HUES6 (cell line): Measurements from ENCODE around the gene CNBD2.
"Not testable (repeated sequence)": the region's sequence is repeated elsewhere in the genome, so short reads cannot be mapped to it uniquely, and the experiment has no call there.

Experiments used
- H3K27ac ChIP-seq: 2 replicates; pipeline ENCODE4 v1.7.0; 2013; ENCODE audit warnings: low read depth, mild to moderate bottlenecking, low read length, inconsistent platforms
- H3K27me3 ChIP-seq: 2 replicates; pipeline ENCODE4 v1.6.1; 2013; ENCODE audit warnings: low read length; ENCODE audit not compliant: control insufficient read depth, insufficient read depth
- H3K36me3 ChIP-seq: 2 replicates; pipeline ENCODE4 v1.6.1; 2013; ENCODE audit warnings: low read length; ENCODE audit not compliant: control insufficient read depth, insufficient read depth
- H3K4me1 ChIP-seq: 2 replicates; pipeline ENCODE4 v1.6.1; 2013; ENCODE audit warnings: low read length; ENCODE audit not compliant: control insufficient read depth, insufficient read depth
- H3K4me3 ChIP-seq: 2 replicates; pipeline ENCODE4 v1.5.1; 2013; ENCODE audit warnings: low read depth, low read length
- H3K9ac ChIP-seq: one replicate; pipeline ENCODE4 v1.6.1; 2013; ENCODE audit warnings: mild to moderate bottlenecking, low read length
- H3K9me3 ChIP-seq: 2 replicates; pipeline ENCODE4 v1.6.1; 2013; ENCODE audit warnings: low read depth, low read length; ENCODE audit not compliant: control insufficient read depth, insufficient read depth

CNBD2 gene

DNA sequence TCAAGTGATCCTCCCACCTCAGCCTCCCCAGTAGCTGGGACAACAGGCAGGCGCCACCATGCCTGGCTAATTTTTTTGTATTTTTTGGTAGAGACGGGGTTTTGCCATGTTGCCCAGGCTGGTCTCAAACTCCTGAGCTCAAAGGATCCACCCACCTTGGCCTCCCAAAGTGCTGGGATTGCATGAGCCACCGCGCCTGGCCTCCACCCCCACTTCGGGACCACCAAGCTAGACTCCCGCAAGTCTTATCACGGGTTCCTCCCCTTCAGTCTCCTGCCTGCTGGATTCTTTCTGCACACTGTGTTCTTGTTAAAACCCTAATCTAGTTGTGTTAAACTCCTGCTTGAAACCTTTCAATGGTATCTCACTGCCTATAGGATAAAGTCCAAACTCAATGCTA, 57.7 kb downstream of the CNBD2 start:
- not testable (repeated sequence) for H3K9ac ChIP-seq, H3K4me1 ChIP-seq, H3K4me3 ChIP-seq, H3K9me3 ChIP-seq, H3K27ac ChIP-seq, H3K27me3 ChIP-seq, H3K36me3 ChIP-seq

DNA sequence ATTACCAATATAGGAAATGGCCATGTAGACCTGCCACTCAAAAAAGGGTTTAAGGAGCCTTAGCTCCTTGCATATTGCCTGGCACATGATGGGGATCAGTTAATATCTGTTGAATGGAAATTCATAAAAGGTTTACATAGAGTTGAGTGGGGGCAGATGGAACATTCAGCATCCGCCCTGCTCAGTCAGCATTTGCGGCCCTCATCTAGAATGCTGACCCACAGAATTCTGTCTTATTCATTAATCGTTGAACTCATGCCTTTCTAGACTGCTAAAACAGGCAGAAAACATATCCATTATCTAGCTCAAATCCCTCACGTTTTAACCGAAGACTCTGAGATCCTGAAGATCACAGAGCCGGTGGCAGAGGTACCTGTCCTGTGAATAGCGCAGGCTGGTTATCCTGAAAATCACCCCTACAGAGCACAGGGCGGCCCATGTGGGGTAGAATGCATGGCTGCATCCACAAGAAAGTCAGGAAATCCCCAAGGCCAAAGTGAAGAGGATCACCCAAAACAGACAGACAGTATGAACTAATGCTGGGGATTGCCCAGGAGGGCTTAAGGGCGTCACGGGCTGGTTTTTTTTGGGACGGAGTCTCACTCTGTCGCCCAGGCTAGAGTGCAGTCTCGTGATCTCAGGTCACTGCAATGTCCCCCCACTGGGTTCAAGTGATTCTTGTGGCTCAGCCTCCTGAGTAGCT, 59.9 kb downstream of the CNBD2 start:
- no peaks in the 10 kb centered on the region for H3K4me1 ChIP-seq
- no peaks in the 10 kb centered on the region for H3K36me3 ChIP-seq
- no peak overlapping the region for H3K27ac ChIP-seq
- H3K9ac ChIP-seq = no peak overlapping the region
- H3K4me3 ChIP-seq = no peak overlapping the region
- no peaks in the 10 kb centered on the region for H3K27me3 ChIP-seq
- H3K9me3 ChIP-seq = no peaks in the 10 kb centered on the region

DNA sequence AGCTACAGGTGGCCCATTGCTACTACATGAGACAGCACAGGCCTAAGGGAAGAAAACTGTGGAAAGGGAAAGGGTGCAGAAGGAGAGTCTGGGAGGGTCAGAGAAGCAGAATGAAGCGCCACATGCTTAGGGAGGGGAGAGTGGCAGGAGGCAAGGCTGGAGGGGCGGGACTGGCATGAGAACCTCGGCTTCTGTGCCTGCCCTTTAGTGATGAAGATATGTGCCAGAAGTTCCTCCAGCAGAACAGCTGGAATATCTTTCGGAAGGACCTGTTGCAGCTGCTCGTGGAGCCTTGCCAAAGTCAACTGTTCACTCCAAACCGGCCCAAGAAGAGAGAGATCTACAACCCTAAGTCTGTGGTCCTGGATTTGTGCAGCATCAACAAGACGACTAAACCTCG, 61.8 kb downstream of the CNBD2 start:
- Histone ChIP-seq H3K27ac (no peak overlapping the region), H3K27me3 (no peaks in the 10 kb centered on the region), H3K4me3 (no peak overlapping the region), H3K36me3 (no peaks in the 10 kb centered on the region), H3K9me3 (no peaks in the 10 kb centered on the region), H3K9ac (no peak overlapping the region), H3K4me1 (no peaks in the 10 kb centered on the region)

DNA sequence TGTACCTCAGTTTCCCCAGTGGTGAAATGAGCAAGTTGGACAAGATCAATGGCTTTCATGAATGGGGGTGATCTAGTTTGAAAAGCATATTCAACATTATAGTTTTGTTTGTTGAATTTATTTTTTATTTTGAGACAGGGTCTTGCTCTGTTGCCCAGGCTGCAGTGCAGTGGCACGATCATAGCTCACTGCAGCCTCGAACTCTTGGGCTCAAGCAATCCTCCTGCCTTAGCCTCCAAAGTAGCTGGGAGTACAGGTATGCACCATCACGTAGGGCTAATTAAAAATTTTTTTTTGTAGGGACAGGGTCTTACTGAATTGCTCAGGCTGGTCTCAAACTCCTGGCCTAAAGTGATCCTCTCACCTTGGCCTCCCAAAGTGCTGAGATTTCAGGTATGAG, 63.4 kb downstream of the CNBD2 start:
- H3K9ac ChIP-seq = no peak overlapping the region
- no peaks in the 10 kb centered on the region for H3K4me1 ChIP-seq
- H3K27ac ChIP-seq = no peak overlapping the region
- H3K27me3 ChIP-seq = no peaks in the 10 kb centered on the region
- no peaks in the 10 kb centered on the region for H3K9me3 ChIP-seq
- H3K36me3 ChIP-seq = no peaks in the 10 kb centered on the region
- no peak overlapping the region for H3K4me3 ChIP-seq

DNA sequence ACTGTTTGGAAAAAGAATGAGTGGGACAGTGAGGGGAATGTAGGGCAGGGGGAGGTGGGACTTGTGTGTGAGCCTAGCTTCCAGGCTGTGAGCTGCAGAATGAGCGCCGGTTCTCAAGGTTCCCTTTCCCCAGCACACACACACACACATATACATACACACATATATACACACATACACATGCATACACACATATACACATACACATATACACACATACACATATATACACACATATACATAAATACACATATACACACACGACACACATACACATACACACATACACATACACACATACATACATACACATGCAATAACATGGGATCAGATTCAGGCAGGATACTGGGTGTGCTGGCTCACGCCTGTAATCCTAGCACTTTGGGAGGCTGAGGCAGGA, 66.5 kb downstream of the CNBD2 start:
- H3K27me3 ChIP-seq = no peaks in the 10 kb centered on the region
- H3K4me3 ChIP-seq = no peak overlapping the region
- H3K9me3 ChIP-seq = no peaks in the 10 kb centered on the region
- H3K27ac ChIP-seq = no peak overlapping the region
- H3K36me3 ChIP-seq = no peaks in the 10 kb centered on the region
- H3K9ac ChIP-seq = no peak overlapping the region
- no peaks in the 10 kb centered on the region for H3K4me1 ChIP-seq

DNA sequence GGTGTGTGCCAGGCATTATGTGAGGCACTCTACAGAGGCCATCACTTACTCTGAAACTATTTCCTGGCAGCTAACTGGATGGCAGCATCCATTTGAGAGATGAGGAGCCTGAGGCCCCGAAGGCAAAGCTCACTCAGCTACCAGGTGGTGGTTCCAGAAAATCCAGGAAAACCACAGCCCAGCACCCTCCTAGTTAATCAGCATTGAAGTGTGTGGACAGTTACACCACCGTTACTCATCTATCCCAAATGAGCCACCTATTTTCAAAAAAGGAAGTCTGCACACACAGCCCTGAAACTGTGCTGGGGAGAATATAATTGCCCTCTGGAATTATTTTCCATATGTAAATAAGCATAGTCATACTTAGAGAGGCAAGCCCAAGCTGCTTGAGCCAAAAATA, 67.4 kb downstream of the CNBD2 start:
- H3K27ac ChIP-seq = no peak overlapping the region
- H3K4me3 ChIP-seq = no peak overlapping the region
- H3K9ac ChIP-seq = no peak overlapping the region
- H3K9me3 ChIP-seq = no peaks in the 10 kb centered on the region
- H3K4me1 ChIP-seq = no peaks in the 10 kb centered on the region
- H3K27me3 ChIP-seq = no peaks in the 10 kb centered on the region
- no peaks in the 10 kb centered on the region for H3K36me3 ChIP-seq

DNA sequence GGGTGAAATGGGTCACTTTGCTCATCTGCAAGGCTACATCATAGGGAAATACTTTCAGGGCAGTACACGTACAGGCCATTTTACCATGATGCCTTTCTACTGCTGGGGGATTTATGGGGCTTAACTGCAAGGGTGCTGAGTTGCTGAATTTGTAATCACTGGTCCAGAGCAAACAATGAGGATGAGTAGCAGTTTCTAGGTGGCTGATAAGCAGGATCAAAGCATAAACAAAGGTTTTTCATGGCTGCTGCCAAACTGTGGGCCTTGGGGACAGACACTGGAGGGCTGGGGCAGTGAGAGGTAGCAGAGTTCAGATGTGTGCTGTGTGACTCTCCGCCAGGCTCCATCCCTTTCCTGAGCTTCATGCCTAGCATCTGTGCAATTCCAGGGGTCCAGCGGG, 68.3 kb downstream of the CNBD2 start:
- Histone ChIP-seq H3K36me3 (no peaks in the 10 kb centered on the region), H3K27ac (no peak overlapping the region), H3K27me3 (no peaks in the 10 kb centered on the region), H3K9ac (no peak overlapping the region), H3K4me1 (no peaks in the 10 kb centered on the region), H3K9me3 (no peaks in the 10 kb centered on the region), H3K4me3 (no peak overlapping the region)

DNA sequence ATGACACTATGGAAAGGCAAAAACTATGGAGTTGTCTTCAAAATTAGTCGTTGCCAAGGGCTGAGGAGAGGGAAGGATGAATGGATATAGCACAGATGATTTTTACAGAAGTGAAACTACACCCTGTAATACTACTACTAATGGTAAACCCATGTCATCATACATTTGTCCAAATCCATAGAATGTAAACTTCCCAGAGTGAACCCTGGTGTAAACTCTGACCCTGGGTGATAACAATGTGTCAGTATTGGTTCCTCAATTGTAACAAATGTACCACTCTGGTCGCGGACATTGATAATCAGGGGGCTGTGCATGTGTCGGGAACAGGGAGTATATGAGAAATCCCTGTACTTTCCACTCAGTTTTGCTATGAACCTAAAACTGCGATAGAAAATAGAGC, 72.2 kb downstream of the CNBD2 start:
- Histone ChIP-seq H3K36me3 (no peaks in the 10 kb centered on the region), H3K27ac (no peak overlapping the region), H3K27me3 (no peaks in the 10 kb centered on the region), H3K4me3 (no peak overlapping the region), H3K9me3 (no peaks in the 10 kb centered on the region), H3K4me1 (no peaks in the 10 kb centered on the region), H3K9ac (no peak overlapping the region)

DNA sequence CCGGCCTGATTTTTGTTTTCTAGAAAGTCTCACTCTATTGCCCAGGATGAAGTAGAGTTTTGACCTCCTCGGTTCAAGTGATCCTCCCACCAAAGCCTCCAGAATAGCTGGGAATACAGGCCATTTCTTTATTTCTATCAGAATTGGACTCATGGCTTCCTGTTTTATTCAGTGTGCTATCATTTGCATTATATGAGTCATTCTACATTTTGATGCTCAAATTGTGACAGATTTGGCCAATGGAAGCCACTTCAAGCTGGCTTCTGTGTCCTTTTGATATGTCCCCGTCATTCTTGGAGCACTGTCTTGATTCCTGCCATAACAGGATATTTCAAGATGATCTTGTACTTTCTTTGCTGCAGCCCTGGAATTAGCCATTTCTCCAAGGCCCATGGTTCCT, 75.1 kb downstream of the CNBD2 start:
- H3K9me3 ChIP-seq = no peaks in the 10 kb centered on the region
- no peak overlapping the region for H3K9ac ChIP-seq
- peaks cover 5% of the 10 kb centered on the region; the same call in 1 of the 2 replicates for H3K36me3 ChIP-seq
- H3K27ac ChIP-seq = no peak overlapping the region
- no peaks in the 10 kb centered on the region for H3K27me3 ChIP-seq
- no peak overlapping the region for H3K4me3 ChIP-seq
- no peaks in the 10 kb centered on the region for H3K4me1 ChIP-seq

DNA sequence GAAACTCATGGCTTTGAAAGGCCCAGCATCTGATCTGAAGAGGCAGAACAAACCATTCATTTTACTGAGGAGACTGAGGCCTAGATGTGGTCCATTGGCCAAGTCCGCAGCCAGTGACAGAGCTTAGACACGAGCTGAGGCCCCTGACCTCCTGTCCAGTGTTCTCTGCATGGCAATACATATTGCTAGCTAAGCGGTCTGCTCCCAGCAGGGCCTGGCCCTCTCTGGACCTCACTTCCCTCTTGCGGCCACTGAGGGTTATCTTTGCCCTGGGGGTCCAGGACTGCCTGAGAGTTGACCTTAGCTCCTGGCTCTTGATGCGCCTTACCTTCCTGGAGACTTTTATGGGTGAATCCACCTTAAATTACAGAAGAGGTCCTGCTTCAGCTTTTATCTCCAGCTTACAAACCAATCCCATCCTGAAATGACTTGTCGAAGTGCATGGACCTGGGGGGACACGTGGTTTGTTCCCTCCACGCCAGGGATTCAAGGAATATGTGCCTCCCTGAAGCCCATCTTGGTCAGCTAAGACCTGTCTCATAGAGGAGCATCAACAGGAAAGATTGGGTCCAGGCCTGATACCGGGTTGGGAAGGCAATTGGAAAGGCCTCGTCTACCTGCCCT, 75.6 kb downstream of the CNBD2 start:
- no peak overlapping the region for H3K27ac ChIP-seq
- no peaks in the 10 kb centered on the region for H3K4me1 ChIP-seq
- H3K27me3 ChIP-seq = no peaks in the 10 kb centered on the region
- H3K36me3 ChIP-seq = peaks cover 10% of the 10 kb centered on the region; the same call in 1 of the 2 replicates
- H3K9me3 ChIP-seq = no peaks in the 10 kb centered on the region
- no peak overlapping the region for H3K9ac ChIP-seq
- H3K4me3 ChIP-seq = no peak overlapping the region

DNA sequence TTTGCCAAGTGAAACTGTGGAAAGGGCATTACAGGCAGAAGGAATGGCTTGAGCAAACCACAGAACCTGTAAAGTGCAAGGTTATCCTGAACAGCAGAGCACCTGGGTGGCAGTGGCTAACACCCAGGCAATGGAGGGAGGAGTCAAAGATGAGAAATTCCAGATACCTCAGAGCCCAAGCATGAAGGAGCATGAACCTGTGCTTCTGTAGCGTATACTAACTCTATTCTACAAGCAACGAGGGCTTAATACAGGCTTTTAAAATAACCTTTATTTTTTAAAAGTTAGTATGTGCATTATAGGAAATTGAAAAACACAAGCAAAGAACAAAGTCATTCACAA, 77.0 kb downstream of the CNBD2 start:
- peaks cover 10% of the 10 kb centered on the region; the same call in 1 of the 2 replicates for H3K36me3 ChIP-seq
- no peaks in the 10 kb centered on the region for H3K4me1 ChIP-seq
- H3K9me3 ChIP-seq = no peaks in the 10 kb centered on the region
- H3K4me3 ChIP-seq = no peak overlapping the region
- H3K27me3 ChIP-seq = no peaks in the 10 kb centered on the region
- no peak overlapping the region for H3K9ac ChIP-seq
- no peak overlapping the region for H3K27ac ChIP-seq
